Thyroid gland (tissue), 4 donors: ENCODE data around the gene RAB5B.

Experiments used
- POLR2A ChIP-seq, 2 donors: fragments of 450-650 bp; IDR thresholded peaks; one replicate each; pipeline ENCODE4 v1.6.1; 2017; ENCODE audit warnings: antibody characterized with exemption in 2 of 2, mild to moderate bottlenecking in 2 of 2, moderate library complexity in 1 of 2
- TF ChIP-seq, protein P1 (sequence below), 6 experiments: fragments of 200-600 bp in 3 of 6; fragments of 450-650 bp in 3 of 6; sonication (generic) in 3 of 6; IDR thresholded peaks; one replicate each; pipeline ENCODE4 v1.5.1; 2016 to 2019; ENCODE audit warnings: antibody characterized with exemption in 6 of 6, mild to moderate bottlenecking in 2 of 6, inconsistent platforms in 1 of 6, moderate library complexity in 1 of 6

- TF ChIP-seq, protein P1, sequence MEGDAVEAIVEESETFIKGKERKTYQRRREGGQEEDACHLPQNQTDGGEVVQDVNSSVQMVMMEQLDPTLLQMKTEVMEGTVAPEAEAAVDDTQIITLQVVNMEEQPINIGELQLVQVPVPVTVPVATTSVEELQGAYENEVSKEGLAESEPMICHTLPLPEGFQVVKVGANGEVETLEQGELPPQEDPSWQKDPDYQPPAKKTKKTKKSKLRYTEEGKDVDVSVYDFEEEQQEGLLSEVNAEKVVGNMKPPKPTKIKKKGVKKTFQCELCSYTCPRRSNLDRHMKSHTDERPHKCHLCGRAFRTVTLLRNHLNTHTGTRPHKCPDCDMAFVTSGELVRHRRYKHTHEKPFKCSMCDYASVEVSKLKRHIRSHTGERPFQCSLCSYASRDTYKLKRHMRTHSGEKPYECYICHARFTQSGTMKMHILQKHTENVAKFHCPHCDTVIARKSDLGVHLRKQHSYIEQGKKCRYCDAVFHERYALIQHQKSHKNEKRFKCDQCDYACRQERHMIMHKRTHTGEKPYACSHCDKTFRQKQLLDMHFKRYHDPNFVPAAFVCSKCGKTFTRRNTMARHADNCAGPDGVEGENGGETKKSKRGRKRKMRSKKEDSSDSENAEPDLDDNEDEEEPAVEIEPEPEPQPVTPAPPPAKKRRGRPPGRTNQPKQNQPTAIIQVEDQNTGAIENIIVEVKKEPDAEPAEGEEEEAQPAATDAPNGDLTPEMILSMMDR (IDR thresholded peaks at IDR 0.05), result no peak
- no peak for TF ChIP-seq POLR2A (IDR thresholded peaks at IDR 0.05)
These were observed 31.2 kb upstream of the RAB5B start for GRCh38 chr12:55942577-55943136.
